Astrocyte (in vitro differentiated cells and primary cell): ENCODE measurements around the gene ARID3C. TPM values are rescaled to one million over a fixed set of nuclear protein-coding genes. Genes with fewer than 3 reads are reported as not detected.

Experiments
- DNase-seq: peaks from one replicate; pipeline ENCODE4 v3.0.0-alpha.2; 2010; ENCODE audit warnings: low read depth
- FAIRE-seq: peaks from 2 replicates; lab custom pipeline; 2011; peaks lifted over from hg19 to GRCh38; lab: Jason Lieb, UNC
- H2AFZ ChIP-seq: 2 replicates; pipeline ENCODE4 v1.6.0; 2012; ENCODE audit warnings: low read depth, low read length, inconsistent platforms
- H3K27ac ChIP-seq: 2 replicates; pipeline ENCODE4 v1.5.1; 2011; ENCODE audit warnings: low read depth, low read length, inconsistent platforms
- H3K27me3 ChIP-seq: 2 replicates; pipeline ENCODE4 v1.6.0; 2011; ENCODE audit warnings: low read length, inconsistent platforms; ENCODE audit not compliant: insufficient read depth
- H3K36me3 ChIP-seq: 2 replicates; pipeline ENCODE4 v1.5.1; 2011; ENCODE audit warnings: low read length, inconsistent platforms; ENCODE audit not compliant: insufficient read depth
- H3K4me1 ChIP-seq: 2 replicates; pipeline ENCODE4 v1.5.1; 2011; ENCODE audit warnings: low read length, inconsistent platforms; ENCODE audit not compliant: insufficient read depth
- H3K4me2 ChIP-seq: 2 replicates; pipeline ENCODE4 v1.6.0; 2012; ENCODE audit warnings: low read length, inconsistent platforms
- H3K4me3 ChIP-seq: 2 replicates; pipeline ENCODE4 v1.5.1; 2011; ENCODE audit warnings: low read depth, mild to moderate bottlenecking, low read length, inconsistent platforms; ENCODE audit not compliant: insufficient read depth
- H3K79me2 ChIP-seq: 2 replicates; pipeline ENCODE4 v1.6.0; 2012; ENCODE audit warnings: mild to moderate bottlenecking, low read length, inconsistent platforms; ENCODE audit not compliant: insufficient read depth
- H3K9ac ChIP-seq: 2 replicates; pipeline ENCODE4 v1.6.0; 2012; ENCODE audit warnings: mild to moderate bottlenecking, low read length, inconsistent platforms
- H3K9me3 ChIP-seq: 2 replicates; pipeline ENCODE4 v1.5.1; 2012; ENCODE audit warnings: low read depth, mild to moderate bottlenecking, low read length, inconsistent platforms; ENCODE audit not compliant: insufficient read depth
- H4K20me1 ChIP-seq: 2 replicates; pipeline ENCODE4 v1.6.0; 2012; ENCODE audit warnings: low read length, inconsistent platforms; ENCODE audit not compliant: insufficient read depth
- H3K27ac Mint-ChIP-seq: one replicate; pipeline ENCODE4 v1.8.0; 2021; ENCODE audit warnings: mild to moderate bottlenecking, mixed read lengths; ENCODE audit not compliant: unreplicated experiment
- H3K27me3 Mint-ChIP-seq: one replicate; pipeline ENCODE4 v1.8.0; 2021; ENCODE audit warnings: low read depth, mixed read lengths; ENCODE audit not compliant: unreplicated experiment
- H3K36me3 Mint-ChIP-seq: one replicate; pipeline ENCODE4 v1.8.0; 2021; ENCODE audit warnings: low read depth, mixed read lengths; ENCODE audit not compliant: unreplicated experiment
- H3K4me1 Mint-ChIP-seq: one replicate; pipeline ENCODE4 v1.8.0; 2021; ENCODE audit warnings: low read depth, mixed read lengths; ENCODE audit not compliant: unreplicated experiment
- H3K4me3 Mint-ChIP-seq: one replicate; pipeline ENCODE4 v1.8.0; 2021; ENCODE audit warnings: mild to moderate bottlenecking, moderate library complexity, mixed read lengths; ENCODE audit not compliant: unreplicated experiment
- H3K9me3 Mint-ChIP-seq: one replicate; pipeline ENCODE4 v1.8.0; 2021; ENCODE audit warnings: mild to moderate bottlenecking, mixed read lengths; ENCODE audit not compliant: unreplicated experiment
- CTCF ChIP-seq: IDR thresholded peaks from 2 replicates; pipeline ENCODE4 v1.5.1; 2011; ENCODE audit warnings: low read depth, mild to moderate bottlenecking, inconsistent platforms, low read length, moderate library complexity; ENCODE audit not compliant: insufficient read depth
- EZH2 ChIP-seq: IDR thresholded peaks from 2 replicates; pipeline ENCODE4 v1.6.1; 2012; ENCODE audit warnings: mild to moderate bottlenecking, low read length, inconsistent platforms; ENCODE audit not compliant: insufficient read depth
- total RNA-seq: library from RNA; stranded (reverse); gene quantifications from 2 replicates; pipeline ENCODE4 v1.2.1, GENCODE V29; 2021

ARID3C gene
- total RNA-seq, 1 donor from 2014 or later = 0.16 TPM

- Mint-ChIP-seq H3K4me1 (peaks cover 2% of the 10 kb centered on the region), H3K36me3 (peaks cover 32% of the 10 kb centered on the region), H3K27me3 (no peaks in the 10 kb centered on the region), H3K27ac (no peak overlapping the region), H3K4me3 (peak overlapping the region; percentile 89), H3K9me3 (peaks cover 4% of the 10 kb centered on the region)
- Histone ChIP-seq H3K4me3 (peak overlapping the region; percentile 64), H3K36me3 (no peaks in the 10 kb centered on the region), H2AFZ (peak overlapping the region; percentile 94), H3K4me2 (peak overlapping the region; percentile 94), H3K4me1 (peaks cover 12% of the 10 kb centered on the region), H3K27ac (no peak overlapping the region), H3K9me3 (no peaks in the 10 kb centered on the region), H3K9ac (peak overlapping the region; percentile 75), H3K27me3 (no peaks in the 10 kb centered on the region), H4K20me1 (peaks cover 17% of the 10 kb centered on the region), H3K79me2 (peaks cover 14% of the 10 kb centered on the region)
- no peak for FAIRE-seq
- no peak for TF ChIP-seq CTCF
- TF ChIP-seq EZH2 = no peak
- DNase-seq = no peak
Observed at GRCh38 chr9:34665067-34665380, 36.2 kb upstream of the ARID3C start.

- peak overlapping the region; percentile 89 for H3K4me3 Mint-ChIP-seq
- Histone ChIP-seq H3K27ac (no peak overlapping the region), H3K4me2 (peak overlapping the region; percentile 94), H3K36me3 (no peaks in the 10 kb centered on the region), H3K4me1 (peaks cover 12% of the 10 kb centered on the region), H4K20me1 (peaks cover 17% of the 10 kb centered on the region), H2AFZ (peak overlapping the region; percentile 94), H3K79me2 (peaks cover 14% of the 10 kb centered on the region), H3K9ac (peak overlapping the region; percentile 75), H3K27me3 (no peaks in the 10 kb centered on the region), H3K9me3 (no peaks in the 10 kb centered on the region), H3K4me3 (peak overlapping the region; percentile 64)
- peak overlapping the region; percentile 71 for H3K27ac Mint-ChIP-seq
- TF ChIP-seq CTCF (peak; percentile 77), EZH2 (no peak)
- DNase-seq (peak; percentile 28), FAIRE-seq (no peak)
- peaks cover 4% of the 10 kb centered on the region for H3K9me3 Mint-ChIP-seq
- H3K27me3 Mint-ChIP-seq = no peaks in the 10 kb centered on the region
- peaks cover 27% of the 10 kb centered on the region for H3K36me3 Mint-ChIP-seq
- peaks cover 2% of the 10 kb centered on the region for H3K4me1 Mint-ChIP-seq
Observed at GRCh38 chr9:34664281-34665066, 35.6 kb upstream of the ARID3C start.

GRCh38 chr9:34663303-34663605, 34.4 kb upstream of the ARID3C start:
- H3K4me1 Mint-ChIP-seq = peaks cover 2% of the 10 kb centered on the region
- no peak overlapping the region for H3K4me3 Mint-ChIP-seq
- peaks cover 15% of the 10 kb centered on the region for H3K36me3 Mint-ChIP-seq

More at GRCh38 chr9:34663303-34663605, 34.4 kb upstream of the ARID3C start:
- Histone ChIP-seq H3K9ac (no peak overlapping the region), H3K36me3 (no peaks in the 10 kb centered on the region), H2AFZ (no peak overlapping the region), H3K4me1 (peaks cover 12% of the 10 kb centered on the region), H3K27me3 (no peaks in the 10 kb centered on the region), H3K4me2 (no peak overlapping the region), H3K79me2 (peaks cover 14% of the 10 kb centered on the region), H4K20me1 (peaks cover 12% of the 10 kb centered on the region), H3K9me3 (no peaks in the 10 kb centered on the region), H3K4me3 (no peak overlapping the region), H3K27ac (no peak overlapping the region)
- TF ChIP-seq EZH2 = no peak
- no peak for TF ChIP-seq CTCF
- FAIRE-seq (no peak), DNase-seq (no peak)
- Mint-ChIP-seq H3K27me3 (no peaks in the 10 kb centered on the region), H3K9me3 (no peaks in the 10 kb centered on the region), H3K27ac (peak overlapping the region; percentile 11)
